Measurements from ENCODE around the gene PTPRN2.

GRCh38 chr7:157555313-157555712 lies 1032.3 kb downstream of the PTPRN2 start:
- TF ChIP-seq EZH2 (IDR thresholded peaks at IDR 0.05; ENCODE audit: borderline replicate concordance, low read depth, low read length, poor library complexity, severe bottlenecking) (no peak), CTCF (conservative IDR thresholded peaks at IDR 0.05; ENCODE audit: low read depth, low read length) (no peak)

Measured in A673 (cell line).